Vagina (tissue), 2 donors: ENCODE results near the gene HHLA2.

Experiments used
- CTCF ChIP-seq, 3 experiments: fragments of 450-650 bp in 2 of 3; fragments of 200-600 bp in 1 of 3; sonication (generic) in 1 of 3; IDR thresholded peaks; one replicate each; pipeline ENCODE4 v1.5.1; 2017 to 2019; ENCODE audit warnings: antibody characterized with exemption in 3 of 3, mild to moderate bottlenecking in 2 of 3, moderate library complexity in 2 of 3
- POLR2A ChIP-seq, 2 donors: fragments of 450-650 bp; IDR thresholded peaks; one replicate each; pipeline ENCODE4 v1.6.1; 2017; ENCODE audit warnings: antibody characterized with exemption in 2 of 2, mild to moderate bottlenecking in 2 of 2, moderate library complexity in 2 of 2
- POLR2AphosphoS5 ChIP-seq, 2 donors: sonication (generic); formaldehyde crosslinking; IDR thresholded peaks; one replicate each; pipeline ENCODE4 v1.9.0; 2017; ENCODE audit warnings: antibody characterized with exemption in 2 of 2, mild to moderate bottlenecking in 2 of 2, low read depth in 1 of 2; ENCODE audit not compliant: insufficient read depth in 1 of 2

- TF ChIP-seq POLR2A (IDR thresholded peaks at IDR 0.05) (no peak), CTCF (IDR thresholded peaks at IDR 0.05) (no peak), POLR2AphosphoS5 (IDR thresholded peaks at IDR 0.05; ENCODE audit: insufficient read depth in 1 of 2, low read depth in 1 of 2) (no peak)
Observed at GRCh38 chr3:108298056-108298455, 1.7 kb downstream of the HHLA2 start.
